HAP-1 (cell line): ENCODE data around the gene ASB16.

Source experiments
- DNase-seq, 2 experiments: peaks; one replicate each; pipeline ENCODE4 v3.0.0-alpha.2; 2016 to 2020; ENCODE audit warnings: low spot score in 2 of 2
- H3K27me3 ChIP-seq: fragments of 250-450 bp; sonication (Bioruptor Pico); 2 replicates; pipeline ENCODE4 v1.5.1; 2020; ENCODE audit warnings: low read depth, mild to moderate bottlenecking, moderate library complexity
- H3K36me3 ChIP-seq: fragments of 250-450 bp; sonication (Bioruptor Pico); replicated peaks from 2 replicates; pipeline ENCODE4 v1.5.1; 2020; ENCODE audit warnings: mild to moderate bottlenecking
- H3K4me1 ChIP-seq: fragments of 250-450 bp; sonication (Bioruptor Pico); 2 replicates; pipeline ENCODE4 v1.5.1; 2020; ENCODE audit warnings: mild to moderate bottlenecking
- H3K4me3 ChIP-seq: fragments of 250-450 bp; sonication (Bioruptor Pico); 2 replicates; pipeline ENCODE4 v1.5.1; 2020; ENCODE audit warnings: mild to moderate bottlenecking, moderate library complexity
- H3K9me3 ChIP-seq: fragments of 250-450 bp; sonication (Bioruptor Pico); 2 replicates; pipeline ENCODE4 v1.5.1; 2020; ENCODE audit warnings: mild to moderate bottlenecking, moderate library complexity
- in situ Hi-C: fragments of 300-500 bp; cut with MboI; formaldehyde crosslinking; loops from 3 replicates; pipeline ENCODE4 v1.14.3; 2020; ENCODE audit warnings: low sequenced_read_pairs, inconsistent platforms, mixed read lengths

The ASB16 gene

DNA sequence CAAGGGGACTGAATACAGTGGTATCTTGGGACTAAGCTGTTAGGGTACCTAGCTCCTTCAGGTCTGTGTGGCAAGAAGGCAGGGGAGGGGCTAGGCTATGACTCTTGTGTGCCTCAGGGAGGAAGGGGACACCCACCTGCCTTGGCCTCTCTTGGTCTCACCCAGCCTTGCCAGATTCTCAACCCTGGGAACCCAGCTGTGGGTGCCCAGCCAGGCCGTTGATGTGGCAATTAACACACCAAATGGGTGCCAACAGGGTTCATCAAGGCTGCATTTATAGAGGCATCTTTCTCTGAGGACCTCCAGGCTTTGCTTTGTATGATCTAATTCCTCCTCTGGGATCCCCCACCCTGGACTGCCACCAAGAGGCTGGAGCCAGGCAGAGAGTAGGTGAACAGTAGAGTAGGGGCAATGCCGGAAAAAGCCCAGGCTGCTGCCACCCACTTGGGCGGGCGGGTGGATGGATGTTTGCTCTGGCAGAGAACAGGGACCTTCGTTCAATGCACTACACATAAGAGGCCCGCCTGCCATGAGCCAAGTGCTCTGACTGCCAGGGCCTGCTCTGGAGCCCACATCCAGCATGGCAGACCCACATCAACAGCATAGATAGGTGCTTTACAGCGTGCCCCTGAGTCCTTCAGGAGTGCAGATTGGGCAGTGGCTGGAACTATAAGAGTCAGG is 3.2 kb upstream of the ASB16 start:
- no peaks in the 10 kb centered on the region for H3K9me3 ChIP-seq
- peaks cover 3% of the 10 kb centered on the region for H3K36me3 ChIP-seq
- H3K4me1 ChIP-seq = no peaks in the 10 kb centered on the region
- DNase-seq = no peak
- in situ Hi-C loops = no loop called here
- no peak overlapping the region for H3K4me3 ChIP-seq
- H3K27me3 ChIP-seq = no peaks in the 10 kb centered on the region

DNA sequence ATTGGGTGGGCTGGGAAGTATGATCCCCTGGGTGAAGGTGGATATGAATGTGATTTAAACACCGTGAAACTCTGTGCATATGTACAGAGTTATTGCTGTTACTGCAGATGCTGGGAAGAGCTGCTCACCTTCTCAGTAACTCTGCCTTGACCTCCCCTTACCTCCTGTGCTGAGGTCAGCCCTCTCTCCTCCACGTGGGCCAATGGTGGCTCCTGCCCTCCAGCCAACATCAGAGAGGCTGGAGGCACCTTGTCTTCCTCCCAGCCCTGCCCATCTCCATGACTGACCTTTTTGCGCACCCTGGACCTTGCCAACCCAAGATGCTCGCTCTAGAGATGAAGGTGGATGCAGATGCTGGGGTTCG is 387 bp upstream of the ASB16 start:
- DNase-seq = no peak
- H3K9me3 ChIP-seq = no peaks in the 10 kb centered on the region
- H3K4me3 ChIP-seq = no peak overlapping the region
- H3K27me3 ChIP-seq = no peaks in the 10 kb centered on the region
- H3K36me3 ChIP-seq = no peaks in the 10 kb centered on the region; the same call in 1 of the 2 replicates
- in situ Hi-C loops = no loop called here
- H3K4me1 ChIP-seq = no peaks in the 10 kb centered on the region

DNA sequence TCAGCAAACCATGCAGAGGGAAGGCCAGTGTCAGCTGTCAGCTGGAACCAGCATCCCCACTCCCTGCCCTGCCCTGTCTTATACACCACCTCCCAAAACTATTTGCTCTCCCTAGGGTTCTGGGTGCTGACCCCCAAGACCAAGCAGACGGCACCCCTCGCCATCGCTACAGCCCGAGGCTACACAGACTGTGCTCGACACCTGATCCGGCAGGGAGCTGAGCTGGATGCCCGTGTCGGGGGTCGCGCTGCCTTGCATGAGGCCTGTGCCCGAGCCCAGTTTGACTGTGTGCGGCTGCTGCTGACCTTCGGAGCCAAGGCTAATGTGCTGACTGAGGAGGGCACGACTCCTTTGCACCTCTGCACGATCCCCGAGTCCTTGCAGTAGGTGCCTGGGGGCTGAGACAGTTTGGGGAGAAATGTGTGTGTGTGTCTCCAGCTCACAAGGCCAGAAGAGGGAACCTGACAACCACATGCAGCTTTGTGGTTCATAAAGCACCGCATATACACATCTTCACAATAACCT is 1.5 kb downstream of the ASB16 start:
- Histone ChIP-seq H3K4me1 (no peaks in the 10 kb centered on the region), H3K36me3 (no peaks in the 10 kb centered on the region; the same call in 1 of the 2 replicates), H3K27me3 (no peaks in the 10 kb centered on the region), H3K4me3 (no peak overlapping the region), H3K9me3 (no peaks in the 10 kb centered on the region)
- in situ Hi-C loops = no loop called here
- DNase-seq = no peak

DNA sequence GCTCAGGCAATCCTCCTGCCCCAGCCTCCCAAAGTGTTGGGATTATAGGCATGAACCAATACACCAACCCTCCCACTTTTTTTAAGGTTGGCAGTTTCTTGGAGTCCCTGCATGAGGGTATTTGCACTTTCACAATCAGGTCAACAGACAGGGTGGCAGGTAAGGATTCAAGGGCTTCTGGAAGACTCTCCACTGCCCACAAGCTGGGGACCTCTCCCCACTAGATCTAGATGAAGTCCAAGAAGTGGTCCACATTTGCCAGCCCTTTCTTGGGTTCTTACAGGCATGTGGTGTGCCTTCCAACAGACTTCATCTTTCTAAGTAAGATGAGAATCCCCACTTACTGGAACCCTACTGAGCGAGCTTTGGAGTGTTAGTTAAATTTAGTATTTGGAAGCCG is 3.9 kb downstream of the ASB16 start:
- Histone ChIP-seq H3K27me3 (no peaks in the 10 kb centered on the region), H3K9me3 (no peaks in the 10 kb centered on the region), H3K4me3 (no peak overlapping the region), H3K4me1 (no peaks in the 10 kb centered on the region), H3K36me3 (peaks cover 9% of the 10 kb centered on the region)
- in situ Hi-C loops = no loop called here
- no peak for DNase-seq

DNA sequence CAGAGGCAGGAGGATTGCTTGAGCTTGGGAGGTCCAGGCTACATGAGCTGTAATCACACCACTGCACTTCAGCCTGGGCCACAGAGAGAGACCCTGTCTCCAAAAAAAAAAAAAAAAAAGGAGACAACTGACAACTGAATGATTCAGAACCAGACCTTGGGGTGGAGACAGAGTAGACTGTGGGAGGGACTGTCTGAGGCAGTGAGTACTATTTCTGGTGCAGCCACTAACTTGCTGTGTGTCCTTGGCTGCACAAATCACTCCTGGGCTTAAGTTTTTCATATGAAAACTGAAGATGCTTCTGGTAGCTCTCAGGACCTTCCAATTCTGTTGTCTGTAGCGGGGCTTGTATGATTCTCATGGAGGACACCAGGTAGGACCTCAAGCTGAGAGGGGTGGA is 5.8 kb downstream of the ASB16 start:
- Histone ChIP-seq H3K4me3 (no peak overlapping the region), H3K9me3 (no peaks in the 10 kb centered on the region), H3K4me1 (no peaks in the 10 kb centered on the region), H3K27me3 (no peaks in the 10 kb centered on the region), H3K36me3 (peaks cover 9% of the 10 kb centered on the region)
- in situ Hi-C loops = no loop called here
- DNase-seq = no peak

DNA sequence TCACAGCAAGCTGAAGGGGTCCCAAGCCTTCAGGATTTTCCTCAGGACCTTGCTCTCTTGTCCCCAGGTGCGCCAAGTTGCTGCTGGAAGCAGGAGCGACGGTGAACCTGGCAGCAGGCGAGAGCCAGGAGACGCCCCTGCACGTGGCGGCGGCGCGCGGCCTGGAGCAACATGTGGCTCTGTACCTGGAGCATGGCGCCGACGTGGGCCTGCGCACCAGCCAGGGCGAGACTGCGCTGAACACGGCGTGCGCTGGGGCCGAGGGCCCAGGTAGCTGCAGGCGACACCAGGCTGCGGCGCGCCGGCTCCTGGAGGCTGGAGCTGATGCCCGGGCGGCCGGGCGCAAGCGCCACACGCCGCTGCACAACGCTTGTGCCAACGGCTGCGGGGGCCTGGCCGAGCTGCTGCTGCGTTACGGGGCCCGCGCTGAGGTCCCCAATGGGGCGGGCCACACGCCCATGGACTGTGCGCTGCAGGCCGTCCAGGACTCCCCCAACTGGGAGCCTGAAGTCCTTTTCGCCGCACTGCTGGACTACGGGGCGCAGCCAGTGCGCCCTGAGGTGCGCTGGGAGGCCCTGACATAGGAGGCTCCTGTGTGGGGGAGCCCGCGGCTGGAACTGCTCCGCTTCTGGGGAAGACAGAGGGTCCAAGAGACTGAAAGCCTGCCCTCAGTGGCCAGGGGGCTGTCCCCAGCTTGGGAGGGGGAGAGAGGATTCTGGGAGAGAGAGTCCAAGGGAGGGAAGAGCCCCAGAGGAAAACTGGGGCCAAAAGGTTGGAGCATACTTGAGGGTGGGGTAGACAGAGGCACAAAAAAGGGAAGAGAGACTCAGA is 6.4 kb downstream of the ASB16 start:
- Histone ChIP-seq H3K4me1 (no peaks in the 10 kb centered on the region), H3K4me3 (no peak overlapping the region), H3K27me3 (no peaks in the 10 kb centered on the region), H3K9me3 (no peaks in the 10 kb centered on the region), H3K36me3 (peaks cover 14% of the 10 kb centered on the region)
- in situ Hi-C loops = no loop called here
- no peak for DNase-seq

DNA sequence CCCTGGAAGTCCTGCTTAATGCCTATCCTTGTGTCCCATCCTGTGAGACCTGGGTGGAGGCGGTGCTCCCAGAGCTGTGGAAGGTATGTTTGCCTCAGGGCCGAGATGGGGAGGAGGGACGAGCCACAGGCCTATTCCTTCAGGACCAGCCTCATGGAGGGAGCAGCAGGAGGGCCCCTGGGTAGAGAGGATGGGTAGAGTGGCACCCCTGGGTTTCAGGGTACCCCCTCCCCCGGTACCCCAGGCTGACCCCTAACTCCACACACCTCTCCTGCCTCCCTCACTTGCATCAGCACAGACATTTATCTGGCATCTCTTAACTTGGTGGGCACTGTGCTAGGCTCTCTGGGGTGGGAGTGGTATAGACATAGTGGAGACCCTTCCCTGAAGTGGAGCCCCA is 7.1 kb downstream of the ASB16 start:
- Histone ChIP-seq H3K4me3 (no peak overlapping the region), H3K9me3 (no peaks in the 10 kb centered on the region), H3K36me3 (peaks cover 20% of the 10 kb centered on the region), H3K27me3 (no peaks in the 10 kb centered on the region), H3K4me1 (no peaks in the 10 kb centered on the region)
- in situ Hi-C loops = no loop called here
- DNase-seq = no peak

DNA sequence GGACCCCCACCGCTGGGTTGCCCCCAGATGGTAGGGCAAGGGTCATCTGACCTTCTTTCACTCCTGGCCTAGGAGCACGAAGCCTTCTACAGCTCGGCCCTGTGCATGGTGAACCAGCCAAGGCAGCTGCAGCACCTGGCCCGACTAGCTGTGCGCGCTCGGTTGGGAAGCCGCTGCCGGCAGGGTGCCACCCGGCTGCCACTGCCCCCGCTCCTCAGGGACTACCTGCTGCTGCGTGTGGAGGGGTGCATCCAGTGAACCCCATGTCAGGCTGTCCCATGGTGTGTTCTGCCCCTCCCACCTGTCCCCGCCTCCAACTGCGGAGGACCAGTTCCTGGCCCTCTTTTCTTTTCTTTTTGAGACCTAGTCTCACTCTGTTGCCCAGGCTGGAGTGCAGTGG is 7.6 kb downstream of the ASB16 start:
- in situ Hi-C loops = no loop called here
- Histone ChIP-seq H3K9me3 (no peaks in the 10 kb centered on the region), H3K4me3 (no peak overlapping the region), H3K27me3 (no peaks in the 10 kb centered on the region), H3K36me3 (peaks cover 25% of the 10 kb centered on the region), H3K4me1 (no peaks in the 10 kb centered on the region)
- DNase-seq = no peak

DNA sequence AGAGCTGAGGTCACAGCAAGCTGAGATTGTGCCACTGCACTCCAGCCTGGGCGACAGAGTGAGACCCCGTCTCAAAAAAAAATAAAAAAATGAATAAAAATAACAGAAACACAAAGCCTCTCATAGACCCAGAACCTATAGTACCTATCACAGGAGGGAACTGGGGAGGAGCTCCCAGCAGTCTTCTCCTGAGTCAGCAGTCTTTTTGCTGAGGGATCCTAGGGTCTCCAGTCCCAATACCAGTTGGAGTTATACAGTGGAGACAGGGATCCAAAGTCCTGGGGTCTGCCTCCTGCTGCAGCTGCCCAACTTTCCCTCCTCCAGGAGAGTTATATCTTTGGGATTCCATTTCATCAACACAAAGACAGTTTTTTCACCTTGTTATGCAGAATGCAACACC is 12.5 kb downstream of the ASB16 start:
- H3K36me3 ChIP-seq = peaks cover 37% of the 10 kb centered on the region
- H3K27me3 ChIP-seq = no peaks in the 10 kb centered on the region
- H3K4me3 ChIP-seq = no peak overlapping the region
- in situ Hi-C loops = no loop called here
- no peak for DNase-seq
- H3K4me1 ChIP-seq = peaks cover 12% of the 10 kb centered on the region
- H3K9me3 ChIP-seq = no peaks in the 10 kb centered on the region

DNA sequence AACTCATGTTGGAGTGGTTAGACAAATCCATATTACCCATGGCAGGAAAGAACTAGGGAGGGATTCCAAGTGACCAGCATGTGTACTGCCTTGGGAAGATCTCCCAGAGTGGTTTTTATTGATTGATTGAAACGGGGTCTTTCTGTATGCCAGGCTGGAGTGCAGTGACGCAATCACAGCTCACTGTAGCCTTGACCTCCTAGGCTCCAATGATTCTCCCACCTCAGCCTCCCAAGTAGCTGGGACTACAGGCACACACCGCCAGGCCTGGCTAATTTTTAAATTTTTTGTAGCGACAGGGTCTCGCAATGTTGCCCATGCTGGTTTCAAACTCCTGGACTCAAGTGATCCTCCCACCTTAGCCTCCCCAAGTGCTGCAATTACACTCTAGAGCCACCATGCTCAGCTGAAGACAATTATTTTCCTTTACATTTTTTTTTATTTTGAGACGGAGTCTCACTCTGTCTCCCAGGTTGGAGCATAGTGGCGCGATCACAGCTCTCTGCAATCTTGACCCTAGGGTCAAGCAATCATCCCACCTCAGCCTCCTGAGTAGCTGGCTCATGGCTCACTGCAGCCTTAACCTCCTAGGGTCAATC is 13.8 kb downstream of the ASB16 start:
- peaks cover 12% of the 10 kb centered on the region for H3K4me1 ChIP-seq
- H3K4me3 ChIP-seq = no peak overlapping the region
- no peaks in the 10 kb centered on the region for H3K9me3 ChIP-seq
- no peak for DNase-seq
- H3K27me3 ChIP-seq = no peaks in the 10 kb centered on the region
- in situ Hi-C loops = no loop called here
- peaks cover 28% of the 10 kb centered on the region for H3K36me3 ChIP-seq

DNA sequence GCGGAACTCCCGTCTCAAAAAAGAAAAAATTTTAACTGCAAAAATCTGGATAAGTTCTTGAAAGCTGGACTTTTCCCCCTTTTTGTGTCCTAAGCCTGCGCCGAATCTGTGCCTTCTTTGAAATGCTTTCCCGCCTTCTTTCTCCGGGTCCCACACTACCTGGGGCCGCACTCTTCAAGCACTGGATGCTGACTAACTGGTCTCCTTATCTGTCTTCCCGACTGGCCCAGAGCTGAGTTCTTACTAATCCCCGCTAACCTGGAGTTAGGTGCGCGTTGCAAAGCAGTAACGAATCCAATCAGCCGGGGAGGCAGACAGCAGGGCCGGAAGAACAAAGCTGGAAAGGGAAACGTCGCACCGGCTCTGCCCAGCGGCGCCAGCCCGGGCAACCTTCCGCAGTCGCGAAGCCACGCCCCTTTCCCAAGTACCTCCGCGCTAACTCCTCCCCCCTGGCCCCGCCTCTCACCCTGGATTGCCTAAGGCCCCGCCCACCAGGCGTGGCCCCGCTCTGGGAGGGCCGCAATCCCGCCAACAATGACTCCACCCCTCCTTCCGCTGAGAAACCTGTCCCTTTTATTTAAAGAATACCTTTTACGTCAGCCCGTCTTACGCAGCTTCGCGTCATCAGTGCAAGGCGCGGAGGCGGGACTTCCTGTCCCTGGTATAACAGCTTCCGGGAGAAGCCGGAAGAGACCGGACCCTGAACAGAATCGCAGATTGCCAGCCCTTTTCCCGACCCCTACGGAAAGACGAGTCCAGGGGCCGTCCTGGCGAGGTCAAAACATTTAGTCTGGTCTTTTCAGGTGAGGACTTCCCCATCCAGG is 16.0 kb downstream of the ASB16 start, which contains the start of gene TMUB2:
Gene TMUB2 (plus strand): TSS at position 666 of the 824 bp plus-strand sequence. CDS start 737 bp downstream, outside the sequence.
- Histone ChIP-seq H3K27me3 (no peaks in the 10 kb centered on the region), H3K4me1 (peaks cover 12% of the 10 kb centered on the region), H3K9me3 (no peaks in the 10 kb centered on the region), H3K4me3 (peak within 1 kb of the TSS; percentile 67), H3K36me3 (peaks cover 42% of the 10 kb centered on the region)
- peak; percentile 99 to 100 for DNase-seq
- in situ Hi-C loops = no loop called here

DNA sequence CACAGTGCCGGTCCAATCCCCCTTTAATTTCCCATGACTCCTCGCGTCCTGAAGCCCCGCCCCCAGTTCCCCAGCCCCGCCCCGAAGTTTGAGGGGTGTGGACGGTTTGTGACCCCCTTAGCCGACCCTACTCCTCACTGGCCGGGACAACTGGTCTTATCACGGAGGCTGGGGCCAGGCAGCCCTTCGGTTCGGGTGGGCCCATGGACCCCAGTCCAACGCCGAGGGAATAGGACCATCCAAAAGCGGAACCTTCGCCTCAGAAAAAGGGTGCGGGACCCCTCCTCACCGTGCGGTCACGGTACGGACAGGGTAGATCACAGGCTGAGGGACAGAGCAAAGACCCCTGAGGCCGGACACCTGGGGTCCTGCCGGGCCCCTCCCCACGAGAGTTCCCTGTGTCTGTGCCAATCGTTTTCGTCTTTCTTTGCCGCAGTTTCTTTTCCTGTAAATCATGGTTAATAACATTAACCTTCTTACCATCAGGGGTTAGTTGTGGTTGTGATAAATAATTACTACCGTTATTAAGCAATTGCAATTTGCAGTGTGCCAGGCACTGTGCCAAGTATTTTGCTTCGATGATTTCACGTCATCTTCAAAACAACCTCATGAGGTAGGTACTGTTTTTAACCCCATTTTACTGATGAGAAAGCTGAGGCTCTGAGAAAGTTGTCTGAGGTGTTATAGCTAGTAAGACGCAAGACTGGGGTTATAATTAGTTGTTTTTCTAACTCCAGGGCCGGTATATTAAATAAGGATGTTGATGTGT is 16.8 kb downstream of the ASB16 start:
- in situ Hi-C loops = no loop called here
- no peaks in the 10 kb centered on the region for H3K27me3 ChIP-seq
- no peaks in the 10 kb centered on the region for H3K9me3 ChIP-seq
- peaks cover 35% of the 10 kb centered on the region for H3K36me3 ChIP-seq
- H3K4me3 ChIP-seq = peak overlapping the region; percentile 67
- no peak for DNase-seq
- peaks cover 12% of the 10 kb centered on the region for H3K4me1 ChIP-seq
